NCI-H460 (cell line): ENCODE data around the gene ASTN1. TPM values are rescaled to one million over a fixed set of nuclear protein-coding genes. Genes with fewer than 3 reads are reported as not detected.

Source experiments
- DNase-seq: peaks from one replicate; pipeline ENCODE4 v3.0.0-alpha.2; 2016; ENCODE audit warnings: low read depth; ENCODE audit errors: extremely low read depth
- total RNA-seq: library from RNA; depleted of rRNA; stranded (reverse); fragments of >200 nt; shearing (Covaris generic); gene quantifications from 2 replicates; pipeline ENCODE4 v1.2.3, GENCODE V29; 2014

ASTN1 gene
- total RNA-seq, 1 experiment from 2014 or later, result 0.47 TPM

DNA sequence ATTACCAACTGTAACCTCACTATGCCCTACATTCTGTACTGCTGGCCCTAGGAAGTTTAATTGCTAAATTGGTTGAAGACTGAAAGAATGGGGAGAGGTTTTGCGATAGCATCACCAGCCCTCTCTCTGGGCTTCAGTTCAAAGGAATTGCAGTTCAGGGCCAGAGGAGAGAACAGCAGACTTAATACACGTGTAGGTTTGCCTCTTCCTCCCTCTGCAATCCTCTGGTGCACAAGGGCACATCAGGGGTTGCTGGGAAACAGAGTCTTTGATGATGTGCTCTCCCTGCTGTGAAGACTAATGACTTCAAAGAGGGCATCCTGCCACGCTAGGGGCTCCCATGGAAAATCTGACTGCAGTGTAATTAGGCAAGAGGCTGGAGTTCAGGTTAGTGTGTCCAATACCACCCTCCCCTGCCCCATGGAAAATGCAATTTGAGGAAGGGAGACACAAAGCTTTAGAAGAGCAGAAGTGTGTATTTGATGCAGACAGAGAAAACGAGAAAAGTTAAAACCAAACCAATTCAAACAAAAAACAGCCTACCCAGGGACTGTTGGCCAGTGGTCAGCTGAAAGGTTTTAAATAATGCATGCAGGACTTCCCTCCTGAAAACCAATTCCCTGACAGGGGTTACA, 167.9 kb downstream of the ASTN1 start:
- DNase-seq, result no peak

- no peak for DNase-seq
These were observed 169.4 kb downstream of the ASTN1 start for GRCh38 chr1:176994931-176995596.

DNA sequence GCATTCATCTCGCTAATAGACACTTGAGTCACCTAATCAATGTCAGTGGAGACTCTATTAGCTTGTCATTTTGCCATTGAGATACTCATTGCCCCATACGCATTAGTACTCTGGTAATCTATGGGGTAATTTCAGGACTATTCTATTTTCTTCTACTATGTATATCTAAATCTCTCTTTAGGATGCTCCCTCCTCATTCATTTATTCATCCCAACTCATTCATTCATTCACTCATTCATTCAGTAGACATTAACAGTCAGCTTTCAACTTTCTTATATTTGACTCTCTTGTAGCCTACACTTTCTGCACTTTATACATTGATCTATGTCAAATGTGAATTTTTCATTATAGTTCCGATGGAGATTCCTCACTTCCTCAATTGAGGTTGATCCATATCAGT, 170.9 kb downstream of the ASTN1 start:
- DNase-seq, result no peak

DNA sequence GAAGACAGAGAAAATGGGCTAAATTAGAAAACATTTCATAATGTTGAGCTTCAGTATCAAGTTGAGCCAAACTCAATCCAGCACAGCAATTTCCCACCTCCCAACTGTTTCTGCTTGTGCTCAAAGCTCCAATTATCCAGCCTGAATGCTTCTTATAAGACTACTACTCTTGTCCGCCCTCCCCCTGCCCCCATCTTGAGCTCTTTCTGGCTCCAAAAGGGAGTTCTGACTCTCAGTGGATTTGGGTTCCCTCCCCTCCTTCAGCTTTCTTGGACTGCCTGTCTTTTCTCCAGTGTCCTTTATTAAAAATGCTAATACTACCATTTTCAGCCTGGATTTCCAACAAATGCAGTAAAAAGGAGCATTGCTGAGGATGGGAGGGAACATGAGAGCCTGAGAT, 174.8 kb downstream of the ASTN1 start:
- no peak for DNase-seq

DNA sequence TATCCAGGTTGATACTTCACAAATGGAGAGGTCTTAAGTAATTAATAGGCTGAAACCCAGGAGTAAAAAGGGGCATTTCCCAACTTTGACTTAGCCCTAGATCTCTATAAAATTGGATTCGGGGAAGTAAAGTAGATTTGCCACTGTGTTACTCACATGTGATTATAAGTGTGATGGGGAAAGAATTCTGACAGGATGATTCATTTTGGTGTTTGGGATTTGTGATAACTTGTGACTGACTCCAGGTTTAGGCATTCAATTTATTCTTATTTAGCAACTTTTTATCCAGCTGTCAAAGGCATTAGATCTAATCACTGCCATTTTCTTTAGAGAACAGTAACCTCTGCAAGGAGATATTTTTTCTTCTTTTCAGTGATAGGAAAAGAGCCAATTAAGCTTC, 175.5 kb downstream of the ASTN1 start:
- DNase-seq, result no peak

- DNase-seq, result no peak
These were observed 177.5 kb downstream of the ASTN1 start for GRCh38 chr1:176987016-176987415.

DNA sequence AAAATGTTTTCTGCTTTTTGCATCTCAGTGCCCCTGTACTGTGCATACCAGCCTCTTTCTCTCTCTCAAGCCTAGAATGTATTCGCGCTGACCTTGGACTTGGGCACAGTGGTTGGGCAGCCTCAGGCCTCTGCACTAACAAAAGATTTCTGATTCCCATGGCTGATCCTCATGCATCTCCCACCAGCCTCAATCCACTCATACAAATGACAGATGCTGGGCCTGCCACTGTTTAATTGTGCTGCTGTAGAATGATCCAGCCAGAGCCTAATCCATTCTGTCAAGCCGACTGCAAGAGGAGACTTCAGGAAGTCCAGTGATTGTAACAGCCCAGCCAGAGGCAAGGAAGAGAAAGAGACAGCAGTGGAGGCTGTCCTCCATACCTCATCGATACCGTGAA, 180.8 kb downstream of the ASTN1 start:
- no peak for DNase-seq

DNA sequence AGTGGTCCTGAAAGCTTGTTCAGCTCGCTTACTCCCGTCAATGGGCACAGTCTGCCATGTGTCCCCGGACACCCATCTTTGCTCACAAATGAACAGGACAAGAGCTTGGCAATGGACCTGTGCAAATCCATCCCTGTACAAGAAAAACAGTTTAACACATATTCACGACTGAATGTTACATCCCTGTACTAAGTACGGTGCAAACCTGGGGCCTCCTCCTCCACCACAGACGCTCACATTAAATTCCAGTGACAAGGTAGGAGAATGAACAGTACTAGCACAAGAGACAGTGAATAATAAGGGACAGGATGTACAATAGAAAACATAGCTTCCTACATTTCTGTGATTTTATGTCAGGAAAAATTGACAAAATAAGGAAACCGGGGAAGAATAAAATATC, 187.7 kb downstream of the ASTN1 start:
- DNase-seq, result no peak

DNA sequence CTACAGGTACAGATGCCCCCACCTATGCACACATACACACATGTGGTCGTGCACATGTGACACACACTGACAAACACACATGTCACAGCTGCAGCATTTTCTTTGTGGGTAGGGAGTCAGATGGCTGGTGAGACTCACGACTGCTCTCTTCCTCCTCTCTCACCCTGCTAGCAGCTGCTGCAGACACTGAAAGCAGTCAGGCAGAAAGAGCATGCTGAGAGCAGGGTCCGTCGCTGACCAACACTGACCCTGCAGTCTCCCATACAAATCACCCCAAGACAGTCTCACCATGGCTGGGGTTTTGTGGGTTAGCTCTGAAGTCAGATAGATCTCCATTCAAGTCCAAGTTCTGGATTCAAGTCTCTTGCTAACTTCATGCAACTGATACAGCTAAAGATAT, 188.3 kb downstream of the ASTN1 start:
- DNase-seq, result no peak

GRCh38 chr1:176964687-176965086, 199.8 kb downstream of the ASTN1 start:
- DNase-seq, result no peak

DNA sequence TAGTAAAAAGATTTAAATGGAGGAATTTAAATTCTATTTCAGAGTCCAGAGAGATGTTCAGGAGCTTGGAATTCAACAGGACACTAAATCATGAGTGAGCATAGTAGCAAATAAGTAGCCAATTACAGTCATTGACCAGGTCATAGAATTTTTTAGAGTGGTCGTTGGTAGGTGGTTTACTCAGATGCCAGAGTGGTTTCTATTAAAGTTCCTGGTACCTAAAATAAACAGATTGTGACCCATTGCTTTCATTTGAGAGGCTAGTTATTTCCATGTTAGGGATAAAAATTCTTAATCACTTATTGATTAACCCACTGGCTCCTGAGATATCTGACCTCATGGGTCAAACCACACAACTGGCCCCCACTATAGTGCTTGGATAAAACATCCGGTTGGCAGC, 201.3 kb downstream of the ASTN1 start:
- no peak for DNase-seq

DNA sequence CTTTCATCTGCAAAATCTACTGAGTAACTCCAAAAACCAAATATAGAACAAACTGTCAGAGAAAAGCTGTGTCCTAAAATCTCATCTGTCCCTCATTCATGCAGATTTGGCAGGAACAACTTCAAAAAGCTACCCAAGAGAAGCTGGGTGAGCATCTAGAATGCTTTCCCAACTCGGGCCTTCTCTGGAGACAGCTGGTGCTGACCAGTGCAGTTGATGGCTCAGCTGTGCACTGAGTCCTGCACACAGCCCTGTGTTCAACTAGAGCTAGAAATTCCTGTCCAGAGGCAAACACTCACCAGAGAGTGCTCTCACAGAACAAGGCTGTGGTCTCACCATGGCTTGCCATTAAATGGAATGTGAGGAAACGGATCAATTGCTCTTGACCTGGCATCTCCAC, 202.8 kb downstream of the ASTN1 start:
- DNase-seq, result no peak

DNA sequence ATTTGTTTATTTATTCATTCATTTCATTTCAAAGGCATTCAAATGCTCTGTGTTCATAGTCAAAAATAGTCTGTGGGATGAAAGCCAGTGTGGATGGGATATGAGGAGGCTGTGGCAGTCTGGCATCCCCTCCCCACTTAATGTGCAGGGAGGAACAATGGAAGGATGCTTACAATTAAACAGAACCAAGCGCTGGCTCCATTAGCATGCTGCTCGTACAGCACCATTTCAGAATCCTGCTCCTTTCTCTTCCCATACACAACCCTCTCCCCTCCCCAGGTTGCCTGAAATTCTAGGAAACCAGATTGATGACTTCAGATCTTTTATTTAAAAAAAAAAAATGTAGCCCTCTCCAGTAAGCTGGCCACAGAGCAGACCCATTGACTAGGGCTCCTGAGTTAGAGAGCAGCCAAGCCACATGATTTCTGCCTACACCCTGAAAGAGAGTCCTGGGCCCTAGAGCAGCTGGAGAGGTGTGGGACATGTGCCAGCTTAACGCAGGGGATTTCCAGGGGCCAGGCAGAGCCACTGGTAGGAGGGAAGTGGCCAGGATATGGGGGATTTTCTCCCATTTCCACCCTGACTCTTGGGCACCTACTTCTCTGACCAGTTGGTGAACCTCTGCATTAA, 205.2 kb downstream of the ASTN1 start:
- no peak for DNase-seq

DNA sequence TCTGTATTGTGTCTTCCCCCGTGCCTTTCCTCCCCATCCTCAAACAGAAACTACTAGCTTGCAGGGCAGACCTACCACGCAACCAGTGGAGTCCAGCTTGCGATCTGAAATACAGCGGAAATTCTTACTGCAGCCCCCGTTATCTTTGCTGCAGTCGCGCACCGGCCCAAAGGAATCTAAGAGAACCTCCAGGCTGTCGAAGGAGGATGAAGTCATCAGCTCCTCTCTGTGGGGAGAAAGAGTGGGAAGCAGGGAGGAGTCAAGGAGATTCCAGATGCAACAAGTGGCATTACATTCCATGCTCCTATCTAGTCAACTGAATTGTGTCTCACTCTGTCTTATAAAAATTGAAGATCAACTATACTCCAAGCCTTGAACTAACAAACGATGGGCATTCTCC, 206.9 kb downstream of the ASTN1 start:
- DNase-seq, result no peak

GRCh38 chr1:176954242-176954641, 210.3 kb downstream of the ASTN1 start:
- DNase-seq, result no peak

- DNase-seq, result no peak
These were observed 213.7 kb downstream of the ASTN1 start for GRCh38 chr1:176950736-176951324.

- DNase-seq, result peak; percentile 57
These were observed 215.4 kb downstream of the ASTN1 start for GRCh38 chr1:176949033-176949662.

DNA sequence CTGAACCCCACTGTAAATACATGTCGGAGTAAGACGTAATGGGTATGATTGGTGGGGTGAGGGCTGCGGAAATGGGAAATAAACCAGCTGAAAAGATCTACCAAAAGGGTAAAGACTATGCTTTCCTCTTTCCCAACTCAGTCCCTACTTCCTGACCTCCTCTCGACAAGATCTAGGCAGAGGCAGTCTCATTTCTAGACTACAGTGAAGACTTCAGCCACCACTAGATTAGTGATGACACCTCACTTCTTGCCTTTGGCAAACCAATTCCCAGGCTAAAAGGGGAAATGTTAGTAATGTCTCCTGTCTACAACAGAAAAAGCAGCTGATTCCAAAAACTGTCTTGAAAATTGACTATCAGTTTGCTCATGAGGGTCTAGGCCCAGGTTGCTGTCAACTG, 219.9 kb downstream of the ASTN1 start:
- no peak for DNase-seq

- DNase-seq, result no peak
These were observed 220.7 kb downstream of the ASTN1 start for GRCh38 chr1:176943783-176944182.

- DNase-seq, result no peak
These were observed 222.2 kb downstream of the ASTN1 start for GRCh38 chr1:176942346-176942745.

DNA sequence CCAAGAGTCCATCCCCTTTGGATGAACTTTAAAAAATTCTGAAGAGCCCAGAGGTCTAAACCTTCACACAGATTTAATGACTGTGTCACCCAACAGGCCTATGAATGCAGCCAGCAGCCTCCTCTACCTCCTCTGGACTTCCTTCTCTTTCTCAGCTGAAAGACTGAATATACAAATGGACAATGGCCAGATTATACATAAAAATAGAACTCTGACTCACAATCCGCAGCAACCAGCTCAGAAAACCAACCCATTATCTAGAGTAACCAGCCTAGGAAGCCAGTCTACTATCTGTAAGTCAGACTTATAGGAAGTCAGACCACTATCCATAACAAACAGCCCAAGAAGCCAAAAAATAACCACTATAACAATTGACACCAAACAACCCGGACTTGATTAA, 224.5 kb downstream of the ASTN1 start:
- no peak for DNase-seq
